ENCODE results near the gene BOK.
"Not testable (repeated sequence)": the region's sequence is repeated elsewhere in the genome, so short reads cannot be mapped to it uniquely, and the experiment has no call there.

BOK gene

GRCh38 chr2:241574911-241575623 lies 16.5 kb downstream of the BOK start:
- DNase-seq: no peak

GRCh38 chr2:241575624-241576292 lies 17.2 kb downstream of the BOK start:
- no peak for DNase-seq

GRCh38 chr2:241576293-241576654 lies 17.7 kb downstream of the BOK start:
- DNase-seq: no peak

GRCh38 chr2:241577413-241578122 lies 19.0 kb downstream of the BOK start:
- peak; percentile 51 for DNase-seq

GRCh38 chr2:241579281-241579680 lies 20.7 kb downstream of the BOK start:
- DNase-seq: no peak

- DNase-seq: no peak
Observed at GRCh38 chr2:241582328-241582727, 23.8 kb downstream of the BOK start.

- DNase-seq: no peak
Observed at GRCh38 chr2:241582806-241583205, 24.3 kb downstream of the BOK start.

- DNase-seq: peak; percentile 57
Observed at GRCh38 chr2:241584436-241584835, 25.9 kb downstream of the BOK start.

GRCh38 chr2:241586564-241587264 lies 28.2 kb downstream of the BOK start:
- DNase-seq: no peak

- DNase-seq: not testable (repeated sequence)
Observed at GRCh38 chr2:241589863-241590262, 31.3 kb downstream of the BOK start.

GRCh38 chr2:241590496-241591455 lies 32.2 kb downstream of the BOK start:
- not testable (repeated sequence) for DNase-seq

- no peak for DNase-seq
Observed at GRCh38 chr2:241592126-241592845, 33.7 kb downstream of the BOK start.

GRCh38 chr2:241593271-241593670 lies 34.7 kb downstream of the BOK start:
- DNase-seq: no peak

- no peak for DNase-seq
Observed at GRCh38 chr2:241595600-241596140, 37.1 kb downstream of the BOK start.

- no peak for DNase-seq
Observed at GRCh38 chr2:241597561-241597960, 39.0 kb downstream of the BOK start.

- DNase-seq: no peak
Observed at GRCh38 chr2:241598061-241598460, 39.5 kb downstream of the BOK start.

GRCh38 chr2:241598487-241598886 lies 39.9 kb downstream of the BOK start:
- no peak for DNase-seq

GRCh38 chr2:241599615-241600014 lies 41.1 kb downstream of the BOK start:
- no peak for DNase-seq

- DNase-seq: no peak
Observed at GRCh38 chr2:241601841-241602240, 43.3 kb downstream of the BOK start.

- DNase-seq: no peak
Observed at GRCh38 chr2:241602720-241603119, 44.2 kb downstream of the BOK start.

- DNase-seq: no peak
Observed at GRCh38 chr2:241603686-241604085, 45.1 kb downstream of the BOK start.
